Cerebellar nuclear complex (tissue), 1 donor: ENCODE results near the gene PTGER4.

ENCODE experiments used
- DNase-seq, 2 experiments: peaks; one replicate each; lab custom pipeline; 2025; lab: John Stamatoyannopoulos, UW

The PTGER4 gene

GRCh38 chr5:40669606-40670390 is 9.9 kb upstream of the PTGER4 start:
- DNase-seq, result no peak

GRCh38 chr5:40672425-40672824 is 7.3 kb upstream of the PTGER4 start:
- no peak for DNase-seq

GRCh38 chr5:40674661-40675235 is 5.0 kb upstream of the PTGER4 start:
- no peak for DNase-seq

DNA sequence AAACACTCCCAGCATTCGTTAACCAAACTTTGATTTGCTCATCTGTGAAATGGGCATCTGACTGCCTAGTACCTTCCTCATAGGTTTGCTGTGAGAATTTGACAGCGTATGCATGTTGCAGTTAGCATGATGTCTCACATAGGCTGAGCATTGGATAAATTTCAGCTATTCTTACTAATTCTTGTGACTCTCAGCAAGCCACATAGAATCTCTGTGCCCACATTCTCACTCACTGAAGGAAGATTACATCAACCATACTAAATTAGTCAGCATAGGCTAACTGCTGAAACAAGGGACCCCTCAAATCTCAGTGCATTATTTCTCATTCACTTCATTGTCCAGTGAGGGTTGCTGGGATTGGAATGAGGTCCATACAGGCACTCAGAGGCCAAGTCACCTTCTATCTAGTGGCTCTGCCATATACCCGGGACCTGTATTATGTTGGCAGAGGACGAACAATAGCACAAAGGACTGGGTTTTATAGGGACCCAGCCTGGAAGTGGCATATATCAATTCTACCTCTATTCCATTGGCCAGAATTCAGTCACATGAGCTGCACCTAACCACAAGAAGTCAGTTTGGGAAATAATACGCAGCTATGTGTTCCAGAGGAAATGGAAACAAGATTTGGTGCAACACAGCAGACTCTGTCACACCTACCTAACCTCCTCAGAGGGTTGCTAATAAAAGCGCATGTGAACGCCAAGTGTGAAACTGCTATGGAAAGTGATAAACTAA is 4.2 kb upstream of the PTGER4 start:
- no peak for DNase-seq

DNA sequence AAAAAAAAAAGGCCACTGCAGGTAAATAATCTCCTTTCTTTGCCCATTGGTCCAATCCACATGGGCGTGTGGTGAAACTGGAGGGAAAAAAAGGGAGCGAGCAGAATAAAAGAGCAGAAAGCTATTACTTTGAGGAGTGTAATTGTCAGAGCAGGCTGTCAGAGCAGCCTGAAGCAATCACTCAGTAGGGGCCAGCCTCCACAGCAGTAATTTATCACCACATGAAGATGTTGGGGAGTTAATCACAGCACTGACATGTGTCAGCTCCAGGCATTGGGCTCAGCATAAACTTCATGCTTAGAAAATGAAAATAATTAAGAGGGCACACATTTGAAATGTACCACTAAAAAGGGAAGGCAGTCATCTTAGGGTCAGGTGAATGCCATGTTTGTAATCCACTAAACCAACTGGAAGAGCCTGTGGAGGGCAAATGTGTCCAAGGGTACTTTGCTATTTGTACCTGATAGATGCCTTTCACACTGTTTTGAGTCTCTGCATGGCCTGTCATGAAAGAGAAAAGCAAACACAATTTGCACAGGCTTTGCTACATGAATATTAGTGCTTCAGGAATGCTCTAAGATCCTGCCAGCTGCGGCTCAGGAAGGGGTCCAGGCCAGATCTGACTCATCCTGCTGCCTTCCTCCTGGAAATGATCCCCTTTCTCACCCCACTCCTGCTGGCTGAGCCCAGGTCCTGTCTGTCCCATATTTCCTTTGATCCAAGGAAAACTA is 2.9 kb upstream of the PTGER4 start:
- no peak for DNase-seq

DNA sequence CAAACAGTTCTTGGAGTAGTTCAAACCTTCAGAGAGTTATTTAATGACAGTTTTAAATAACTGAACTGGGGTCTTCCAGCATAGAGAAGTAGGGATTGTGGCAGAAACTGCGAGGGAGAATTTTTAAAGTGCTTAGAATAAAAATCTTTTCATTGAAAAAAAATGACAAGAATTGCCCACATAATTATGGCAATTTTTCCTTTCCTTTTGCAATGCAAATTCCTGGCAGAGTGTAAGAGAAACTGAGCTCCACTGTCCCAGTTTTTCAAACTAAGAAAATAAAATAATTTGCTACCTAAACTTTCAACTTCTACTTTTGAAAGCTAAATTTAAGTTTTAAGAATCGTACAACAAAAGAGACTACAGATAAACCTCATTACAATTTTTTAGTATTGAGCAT is 2.3 kb upstream of the PTGER4 start:
- no peak for DNase-seq

GRCh38 chr5:40678026-40678425 is 1.7 kb upstream of the PTGER4 start:
- DNase-seq, result no peak

GRCh38 chr5:40678460-40679147 is 1.1 kb upstream of the PTGER4 start:
- DNase-seq, result no peak

DNA sequence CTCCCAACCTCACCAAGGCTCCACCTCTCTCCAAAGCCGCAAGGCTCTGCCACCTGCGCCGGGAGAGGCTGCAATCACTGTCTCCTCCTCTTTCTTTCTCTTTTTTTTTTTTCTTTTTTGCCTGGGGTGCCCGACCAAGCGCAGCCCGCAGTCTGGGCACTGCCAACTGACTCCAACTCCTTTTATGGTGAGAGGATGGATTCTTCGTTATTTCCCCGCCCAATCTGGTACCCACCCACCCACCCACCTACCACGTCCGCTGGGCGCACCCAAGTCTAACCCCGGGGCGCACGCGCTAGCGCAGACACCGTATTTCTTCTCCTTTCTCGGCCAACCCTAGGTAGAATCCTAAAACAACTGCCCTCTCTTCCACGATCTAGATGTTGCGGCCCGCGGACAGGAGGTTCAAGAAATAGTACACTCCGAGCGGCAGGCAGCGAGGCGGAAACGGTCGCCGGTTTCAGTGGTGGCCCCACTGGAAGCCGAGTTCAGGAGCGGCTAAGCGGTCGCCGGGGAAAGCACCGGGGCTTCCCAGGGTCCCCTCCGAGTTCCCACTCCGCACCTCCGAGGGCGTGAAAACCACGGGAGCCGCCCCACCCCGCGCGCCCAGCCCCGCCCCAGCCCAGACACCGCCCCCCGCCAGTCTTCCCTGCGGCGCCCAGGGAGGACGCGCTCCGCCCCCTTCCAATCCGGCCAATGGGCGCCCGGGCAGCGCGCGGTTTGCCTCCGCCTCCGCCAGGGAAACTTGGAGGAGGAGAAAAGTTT is 385 bp upstream of the PTGER4 start:
- no peak for DNase-seq

DNA sequence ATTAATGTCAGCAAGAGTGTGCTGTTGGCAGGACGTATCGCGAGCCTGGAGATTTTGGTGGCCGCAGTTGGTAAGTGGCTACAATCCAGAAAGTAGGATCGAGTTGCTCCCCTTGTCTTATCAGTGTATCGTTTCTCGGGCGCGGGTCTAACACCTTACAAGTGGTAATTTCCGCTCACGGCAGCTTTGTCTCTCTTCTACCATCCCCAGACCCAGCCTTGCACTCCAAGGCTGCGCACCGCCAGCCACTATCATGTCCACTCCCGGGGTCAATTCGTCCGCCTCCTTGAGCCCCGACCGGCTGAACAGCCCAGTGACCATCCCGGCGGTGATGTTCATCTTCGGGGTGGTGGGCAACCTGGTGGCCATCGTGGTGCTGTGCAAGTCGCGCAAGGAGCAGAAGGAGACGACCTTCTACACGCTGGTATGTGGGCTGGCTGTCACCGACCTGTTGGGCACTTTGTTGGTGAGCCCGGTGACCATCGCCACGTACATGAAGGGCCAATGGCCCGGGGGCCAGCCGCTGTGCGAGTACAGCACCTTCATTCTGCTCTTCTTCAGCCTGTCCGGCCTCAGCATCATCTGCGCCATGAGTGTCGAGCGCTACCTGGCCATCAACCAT is 1.1 kb downstream of the PTGER4 start:
- no peak for DNase-seq

- DNase-seq, result no peak
Observed at GRCh38 chr5:40681363-40682153, 1.8 kb downstream of the PTGER4 start.

DNA sequence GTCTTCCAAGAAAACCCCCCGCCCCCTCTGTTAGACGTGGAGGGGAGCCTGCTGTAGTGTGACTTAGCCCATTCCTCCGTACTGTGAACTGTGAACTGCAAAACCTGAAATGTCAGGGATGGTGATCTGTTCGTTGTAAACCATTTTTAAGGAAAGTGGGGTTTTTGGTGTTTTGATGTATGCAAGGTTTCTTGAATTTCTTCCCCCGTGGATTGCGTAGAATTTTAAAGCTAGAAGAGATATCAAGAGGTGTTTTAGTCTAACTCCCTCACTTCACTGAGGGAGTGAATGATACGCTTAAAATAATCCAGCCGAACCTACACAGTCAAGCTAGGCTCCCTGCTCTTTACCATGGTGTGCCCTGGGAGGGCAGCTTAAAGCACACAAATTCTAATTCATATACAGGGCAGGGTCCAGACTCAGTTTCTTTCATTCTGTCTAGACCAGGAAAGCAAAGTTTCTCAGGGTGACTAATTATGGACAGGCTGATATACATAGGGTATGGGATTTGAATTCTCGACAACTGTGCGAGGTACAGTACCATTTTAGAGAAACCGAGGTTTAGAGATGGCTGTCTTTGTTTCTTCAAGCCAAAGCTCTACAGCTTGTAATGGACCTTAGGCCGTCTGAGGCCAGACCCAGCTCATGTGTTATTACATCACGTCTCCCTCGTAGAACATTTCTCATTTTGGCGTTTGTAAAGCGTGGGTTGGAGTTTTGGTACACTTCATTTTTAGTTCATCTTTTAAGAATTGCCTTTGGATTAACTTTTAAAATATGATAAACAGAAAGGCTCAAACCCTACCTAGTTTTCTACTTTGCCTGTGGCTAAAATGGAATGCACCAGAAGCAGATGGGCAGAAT is 2.7 kb downstream of the PTGER4 start:
- no peak for DNase-seq

DNA sequence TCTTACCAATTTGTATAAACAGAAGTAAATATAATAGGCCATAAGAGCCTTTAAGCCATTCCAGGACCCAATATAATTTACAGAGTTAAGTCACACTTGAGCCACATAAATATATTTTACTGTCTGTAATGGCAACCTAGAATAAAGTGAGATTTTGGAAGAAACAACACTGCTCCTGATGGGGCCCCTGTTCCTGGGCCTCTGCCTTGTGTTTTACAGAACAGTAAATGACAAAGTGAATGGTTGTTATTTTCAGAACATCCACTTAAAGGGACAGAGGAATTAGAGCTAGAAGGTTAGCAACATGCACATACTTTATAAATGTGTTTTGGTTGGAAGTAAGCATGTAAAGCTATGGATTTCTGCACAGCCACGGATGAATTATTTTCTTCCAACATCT is 3.6 kb downstream of the PTGER4 start:
- DNase-seq, result no peak

- DNase-seq, result no peak
Observed at GRCh38 chr5:40685193-40685592, 5.5 kb downstream of the PTGER4 start.

- DNase-seq, result no peak
Observed at GRCh38 chr5:40685976-40686486, 6.3 kb downstream of the PTGER4 start.

GRCh38 chr5:40687321-40687720 is 7.6 kb downstream of the PTGER4 start:
- no peak for DNase-seq

DNA sequence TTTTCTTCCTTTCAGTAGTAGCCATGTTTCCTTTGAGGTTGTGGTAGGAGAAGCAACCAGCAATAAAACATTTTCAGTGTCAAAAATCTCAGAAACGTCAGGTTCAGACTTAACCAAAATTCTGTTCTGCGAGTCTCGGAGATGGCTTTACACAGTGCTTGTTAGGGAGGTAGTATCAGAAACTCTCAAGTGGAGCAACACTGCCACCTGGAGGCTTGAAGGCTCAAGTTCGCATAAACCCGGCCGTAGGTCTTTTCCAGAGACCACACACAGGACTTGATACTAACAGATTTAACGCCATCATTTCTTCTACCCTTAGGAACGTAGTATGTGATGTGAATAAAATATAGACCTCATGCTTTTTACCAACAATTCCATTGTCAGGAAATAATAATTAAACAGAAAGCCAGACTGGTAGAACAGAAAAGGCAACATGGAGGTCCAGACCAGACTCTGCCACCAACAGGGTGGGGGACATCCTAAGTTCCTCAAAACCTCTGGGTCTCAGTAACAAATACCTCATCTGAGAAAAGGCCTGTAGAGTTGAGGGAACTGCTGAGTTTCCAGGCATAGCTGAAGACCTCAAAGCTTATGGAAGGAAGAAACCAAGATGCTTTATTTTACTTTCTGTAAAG is 8.5 kb downstream of the PTGER4 start:
- DNase-seq, result peak in 1 of 2 experiments; percentile 27

- no peak for DNase-seq
Observed at GRCh38 chr5:40688996-40689395, 9.3 kb downstream of the PTGER4 start.
